K562 (cell line): Measurements from ENCODE around the gene MTREX. TPM values are rescaled to one million over a fixed set of nuclear protein-coding genes. Genes with fewer than 3 reads are reported as not detected.

Source experiments
- ATAC-seq: fragments of 200-7000 bp; cut with Tn5 transposase; 3 replicates; pipeline ENCODE4 v1.9.1; 2020; ENCODE audit warnings: moderate library complexity
- BruUV-seq: library from RNA; stranded (reverse); fragments of 400-500 nt; replicated peaks from 2 replicates; lab custom pipeline; 2021; lab: Mats Ljungman, UMichigan
- CTCF ChIA-PET: fragments of 300-600 bp; formaldehyde crosslinking; extraction: SDS; loops from one replicate; lab custom pipeline; 2021; ENCODE audit warnings: low intra/inter-chr PET ratio; lab: Yijun Ruan, JAX
- POLR2A ChIA-PET: fragments of 300-600, 350-650 bp; sonication (Branson Sonifier 250); formaldehyde crosslinking; extraction: SDS; loops from one replicate; lab custom pipeline; 2021; ENCODE audit warnings: antibody characterized with exemption, inconsistent platforms; lab: Yijun Ruan, JAX
- DNase-seq, 4 experiments: peaks; one replicate each; pipeline versions ENCODE4 v3.0.0 to v3.0.0-alpha.2; 2011 to 2018; ENCODE audit warnings: low spot score in 3 of 4, mixed read lengths in 3 of 4; ENCODE audit errors: extremely low read depth in 1 of 4
- FAIRE-seq: peaks from 2 replicates; lab custom pipeline; 2011; peaks lifted over from hg19 to GRCh38; lab: Jason Lieb, UNC
- H2AFZ ChIP-seq: 2 replicates; pipeline ENCODE4 v1.6.0; 2011; ENCODE audit warnings: low read depth, low read length, control low read depth, inconsistent platforms
- H3K27ac ChIP-seq: fragments of 200-600 bp; 3 replicates; pipeline ENCODE4 v1.8.0; 2011; ENCODE audit warnings: low read depth, mild to moderate bottlenecking, control low read depth, inconsistent platforms, low read length, moderate library complexity, mixed read lengths; ENCODE audit errors: extremely low read depth
- H3K27me3 ChIP-seq, 2 experiments: fragments of 300-600 bp in 1 of 2; 2 replicates in 1 of 2; 3 replicates in 1 of 2; pipeline versions ENCODE4 v1.6.0 to v1.8.0; 2011; ENCODE audit warnings: inconsistent platforms in 2 of 2, low read length in 2 of 2, mild to moderate bottlenecking in 1 of 2, mixed read lengths in 1 of 2, moderate library complexity in 1 of 2; ENCODE audit not compliant: control insufficient read depth in 2 of 2, insufficient read depth in 2 of 2
- H3K36me3 ChIP-seq: fragments of 300-600 bp; 3 replicates; pipeline ENCODE4 v1.8.0; 2011; ENCODE audit warnings: mild to moderate bottlenecking, low read length, inconsistent platforms; ENCODE audit not compliant: control insufficient read depth, insufficient read depth
- H3K4me1 ChIP-seq, 2 experiments: fragments of 200-600 bp in 1 of 2; replicated peaks in 1 of 2; 2 replicates in 1 of 2; 3 replicates in 1 of 2; pipeline versions ENCODE4 v1.5.1 to v1.8.0; 2011; ENCODE audit warnings: inconsistent platforms in 2 of 2, low read length in 2 of 2, mild to moderate bottlenecking in 1 of 2, mixed read lengths in 1 of 2, moderate library complexity in 1 of 2; ENCODE audit not compliant: control insufficient read depth in 2 of 2, insufficient read depth in 2 of 2
- H3K4me2 ChIP-seq: 2 replicates; pipeline ENCODE4 v1.6.1; 2011; ENCODE audit warnings: low read length, control low read depth, inconsistent platforms, mixed read lengths; ENCODE audit not compliant: insufficient read depth
- H3K4me3 ChIP-seq: fragments of 200-600 bp; sonication (generic), shearing (Covaris generic); 2 replicates; pipeline ENCODE4 v1.5.1; 2016; ENCODE audit warnings: control low read depth, inconsistent platforms
- H3K79me2 ChIP-seq: fragments of 200-600 bp; 3 replicates; pipeline ENCODE4 v1.8.0; 2011; ENCODE audit warnings: low read length, inconsistent platforms; ENCODE audit not compliant: control insufficient read depth, insufficient read depth
- H3K9ac ChIP-seq, 2 experiments: 2 replicates each; pipeline versions ENCODE4 v1.6.0 to v1.6.1; 2011; ENCODE audit warnings: low read depth in 2 of 2, low read length in 2 of 2, control low read depth in 1 of 2, inconsistent platforms in 1 of 2, mild to moderate bottlenecking in 1 of 2, mixed read lengths in 1 of 2; ENCODE audit not compliant: insufficient read depth in 1 of 2
- H3K9me1 ChIP-seq: one replicate; pipeline ENCODE4 v1.6.0; 2011; ENCODE audit warnings: inconsistent platforms, mild to moderate bottlenecking, low read length, moderate library complexity; ENCODE audit not compliant: control insufficient read depth, insufficient read depth
- H3K9me3 ChIP-seq: replicated peaks from 2 replicates; pipeline ENCODE4 v1.5.1; 2011; ENCODE audit warnings: low read depth, low read length, inconsistent platforms; ENCODE audit not compliant: control insufficient read depth, insufficient read depth
- H4K20me1 ChIP-seq: replicated peaks from 2 replicates; pipeline ENCODE4 v1.6.1; 2011; ENCODE audit warnings: low read length, inconsistent platforms, mixed read lengths; ENCODE audit not compliant: control insufficient read depth, insufficient read depth
- BHLHE40 ChIP-seq: IDR thresholded peaks from 2 replicates; pipeline ENCODE4 v1.6.1; 2011; ENCODE audit warnings: low read length, improper control_type of control experiment
- FIP1L1 ChIP-seq: fragments of 200-400 bp; formaldehyde crosslinking; IDR thresholded peaks from 2 replicates; pipeline ENCODE4 v1.6.1; 2018; ENCODE audit warnings: mild to moderate bottlenecking, low read depth, low read length; ENCODE audit not compliant: poor library complexity, severe bottlenecking
- FUS ChIP-seq: fragments of 200-400 bp; formaldehyde crosslinking; optimal IDR thresholded peaks from 2 replicates; pipeline ENCODE3; 2017; ENCODE audit warnings: low read depth, low read length
- KAT2B ChIP-seq: IDR thresholded peaks from one replicate; pipeline ENCODE4 v1.6.1; 2012; ENCODE audit warnings: low read depth, mild to moderate bottlenecking, control low read depth, inconsistent platforms, low read length, moderate library complexity
- NONO ChIP-seq, 2 experiments: fragments of 200-400 bp in 1 of 2; fragments of 450-650 bp in 1 of 2; formaldehyde crosslinking in 1 of 2; IDR thresholded peaks; 2 replicates each; pipeline ENCODE4 v1.6.1; 2017; ENCODE audit warnings: low read depth in 2 of 2, mild to moderate bottlenecking in 2 of 2, moderate library complexity in 2 of 2, low read length in 1 of 2
- PML ChIP-seq: IDR thresholded peaks from 2 replicates; pipeline ENCODE4 v1.6.1; 2012; ENCODE audit warnings: low read length, inconsistent platforms
- PPARD ChIP-seq: fragments of 250-450 bp; sonication (Bioruptor Pico); IDR thresholded peaks from 2 replicates; pipeline ENCODE4 v1.8.0; 2022; ENCODE audit warnings: inconsistent platforms, mild to moderate bottlenecking, moderate library complexity
- THRAP3 ChIP-seq: fragments of 450-650 bp; IDR thresholded peaks from 2 replicates; pipeline ENCODE4 v1.6.1; 2016; ENCODE audit warnings: mild to moderate bottlenecking, inconsistent platforms, borderline replicate concordance
- ZFX ChIP-seq: sonication (generic); formaldehyde crosslinking; IDR thresholded peaks from 2 replicates; pipeline ENCODE4 v1.8.0; 2022; ENCODE audit warnings: mild to moderate bottlenecking, missing genetic modification reagents, moderate library complexity
- ZNF766 ChIP-seq: fragments of 200-800 bp; sonication (Bioruptor generic); conservative IDR thresholded peaks from 2 replicates; pipeline ENCODE4 v1.6.1; 2016; ENCODE audit warnings: missing genetic modification characterization, missing compliant biosample characterization
- ZNF778 ChIP-seq: fragments of 450-650 bp; formaldehyde crosslinking; IDR thresholded peaks from 2 replicates; pipeline ENCODE4 v1.4.0; 2020; ENCODE audit warnings: mild to moderate bottlenecking, moderate library complexity
- whole genome bisulfite sequencing: fragments of 100-300 bp; shearing (Covaris generic); methylation state at CpG from one replicate; pipeline ENCODE4 v1.1.6; 2016; ENCODE audit warnings: low coverage, mixed read lengths; ENCODE audit not compliant: insufficient coverage; ENCODE audit errors: missing lambda C conversion rate; 5-methylcytosine and 5-hydroxymethylcytosine counted together
- in situ Hi-C: fragments of 300-500 bp; cut with MboI; formaldehyde crosslinking; loops from 4 replicates; pipeline ENCODE4 v1.15.0; 2018; ENCODE audit warnings: inconsistent platforms, mixed read lengths
- intact Hi-C: fragments of 100-400 bp; cut with micrococcal nuclease; formaldehyde crosslinking; loops from 2 replicates; pipeline ENCODE4 v1.14.2; 2022
- polyA plus RNA-seq, 8 experiments: library from polyadenylated mRNA; depleted of rRNA in 4 of 8; stranded (reverse) in 5 of 8; unstranded in 3 of 8; fragments of >200 nt; fragmentation: Nextera tagmentation in 2 of 8; fragmentation: Illumina TruSeq in 1 of 8; extraction: Ambion mirVana in 2 of 8; extraction: Trizol in 1 of 8; gene quantifications; 2 replicates each; pipeline versions ENCODE4 v1.2.1 to v1.2.3, GENCODE V29; 2011 to 2014; ENCODE audit warnings: inconsistent platforms in 1 of 8, missing spikeins in 1 of 8
- total RNA-seq, 7 experiments: library from RNA; depleted of rRNA in 6 of 7; stranded (reverse); fragments of >200 nt in 6 of 7; fragmentation: Illumina TruSeq in 2 of 7; extraction: Trizol in 2 of 7; gene quantifications; 2 replicates each; pipeline versions ENCODE4 v1.2.1 to v1.2.3, GENCODE V29; 2011 to 2021; ENCODE audit warnings: low replicate concordance in 1 of 7
- TF ChIP-seq, protein P1 (sequence below): fragments of 450-650 bp; formaldehyde crosslinking; IDR thresholded peaks from 2 replicates; pipeline ENCODE4 v1.4.0; 2022; ENCODE audit warnings: missing genetic modification characterization
- TF ChIP-seq, protein P2 (sequence below): fragments of 450-650 bp; IDR thresholded peaks from 2 replicates; pipeline ENCODE4 v1.6.1; 2017; ENCODE audit warnings: mild to moderate bottlenecking, moderate library complexity

The MTREX gene
- total and polyA plus RNA-seq, 9 of the 15 experiments (the other 6 are each of a cell fraction or from before 2014, with no cell fraction given): 52.9 to 193 (median 150) TPM

DNA sequence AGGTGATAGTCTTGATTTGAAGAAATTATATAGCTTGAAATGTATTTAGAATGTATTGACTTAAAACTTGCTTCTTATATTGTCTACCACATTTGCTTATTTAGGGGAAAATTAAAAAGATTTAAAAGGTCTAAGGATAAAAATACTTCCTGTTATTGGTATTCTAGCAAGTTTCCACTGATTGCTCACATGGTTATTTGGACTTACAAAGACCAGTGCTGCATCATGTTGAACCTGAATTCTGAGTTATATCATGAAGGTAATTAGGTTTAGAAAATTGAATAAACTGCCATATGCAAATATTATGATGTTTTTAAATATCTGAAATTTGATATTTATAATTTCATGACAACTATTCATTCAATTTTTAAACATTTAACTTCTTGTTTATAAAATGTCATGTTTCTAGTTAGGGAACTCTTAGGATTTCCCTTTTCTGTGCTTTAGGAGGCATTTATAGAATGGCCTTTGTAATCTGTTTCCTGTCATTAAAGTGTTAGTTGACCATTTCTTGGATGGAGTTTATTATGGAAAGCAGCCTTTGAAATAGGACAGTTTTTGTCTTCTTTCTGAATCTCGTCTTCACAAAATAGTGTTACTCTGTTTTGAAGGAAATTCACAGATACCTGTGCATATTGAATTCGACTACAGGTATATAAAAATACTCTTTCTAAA lies 85.8 kb downstream of the MTREX start:
- ATAC-seq (no peak), FAIRE-seq (no peak), DNase-seq (no peak)
- intact Hi-C loops: no loop called here
- ChIA-PET CTCF (no interaction called here), POLR2A (interaction anchor here (1.0 kb wide), 1 partner anchor 12 kb away, joined by 3 read pairs; no protein-coding TSS in a partner anchor)
- H3K4me3 ChIP-seq: no peak overlapping the region
- BruUV-seq: no TSS peak
- H4K20me1 ChIP-seq: no peaks in the 10 kb centered on the region
- no peak overlapping the region for H3K27ac ChIP-seq
- no peaks in the 10 kb centered on the region for H3K27me3 ChIP-seq
- WGBS: 78% methylated on average over 2 of the region's 2 CpGs
- H3K9ac ChIP-seq: no peak overlapping the region
- H3K4me1 ChIP-seq: peaks cover 5 to 19% of the 10 kb centered on the region in 2 experiments; a peak in 4 of 5 replicates
- TF ChIP-seq, protein P1, sequence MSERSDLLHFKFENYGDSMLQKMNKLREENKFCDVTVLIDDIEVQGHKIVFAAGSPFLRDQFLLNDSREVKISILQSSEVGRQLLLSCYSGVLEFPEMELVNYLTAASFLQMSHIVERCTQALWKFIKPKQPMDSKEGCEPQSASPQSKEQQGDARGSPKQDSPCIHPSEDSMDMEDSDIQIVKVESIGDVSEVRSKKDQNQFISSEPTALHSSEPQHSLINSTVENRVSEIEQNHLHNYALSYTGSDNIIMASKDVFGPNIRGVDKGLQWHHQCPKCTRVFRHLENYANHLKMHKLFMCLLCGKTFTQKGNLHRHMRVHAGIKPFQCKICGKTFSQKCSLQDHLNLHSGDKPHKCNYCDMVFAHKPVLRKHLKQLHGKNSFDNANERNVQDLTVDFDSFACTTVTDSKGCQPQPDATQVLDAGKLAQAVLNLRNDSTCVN (CRISPR knock-in tag): no peak
- TF ChIP-seq NONO (IDR thresholded peaks at IDR 0.05; ENCODE audit: low read depth in 2 of 2, low read length in 1 of 2) (no peak), ZNF778 (no peak), KAT2B (no peak), THRAP3 (no peak), PML (no peak), BHLHE40 (no peak), PPARD (CRISPR knock-in tag) (no peak), ZNF766 (CRISPR knock-in tag) (no peak), FUS (no peak), ZFX (CRISPR knock-in tag) (no peak), FIP1L1 (no peak)
- TF ChIP-seq, protein P2, sequence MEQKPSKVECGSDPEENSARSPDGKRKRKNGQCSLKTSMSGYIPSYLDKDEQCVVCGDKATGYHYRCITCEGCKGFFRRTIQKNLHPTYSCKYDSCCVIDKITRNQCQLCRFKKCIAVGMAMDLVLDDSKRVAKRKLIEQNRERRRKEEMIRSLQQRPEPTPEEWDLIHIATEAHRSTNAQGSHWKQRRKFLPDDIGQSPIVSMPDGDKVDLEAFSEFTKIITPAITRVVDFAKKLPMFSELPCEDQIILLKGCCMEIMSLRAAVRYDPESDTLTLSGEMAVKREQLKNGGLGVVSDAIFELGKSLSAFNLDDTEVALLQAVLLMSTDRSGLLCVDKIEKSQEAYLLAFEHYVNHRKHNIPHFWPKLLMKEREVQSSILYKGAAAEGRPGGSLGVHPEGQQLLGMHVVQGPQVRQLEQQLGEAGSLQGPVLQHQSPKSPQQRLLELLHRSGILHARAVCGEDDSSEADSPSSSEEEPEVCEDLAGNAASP: no peak
- peaks cover 84% of the 10 kb centered on the region for H3K36me3 ChIP-seq
- no peak overlapping the region for H3K4me2 ChIP-seq
- H3K9me1 ChIP-seq: no peaks in the 10 kb centered on the region
- in situ Hi-C loops: no loop called here
- H3K9me3 ChIP-seq: no peaks in the 10 kb centered on the region
- no peak overlapping the region for H2AFZ ChIP-seq
- peaks cover 6% of the 10 kb centered on the region; the same call in 2 of the 3 replicates for H3K79me2 ChIP-seq
